A549 (cell line): Measurements from ENCODE around the gene TBX6. TPM values are rescaled to one million over a fixed set of nuclear protein-coding genes. Genes with fewer than 3 reads are reported as not detected.

Experiments
- ATAC-seq, 2 experiments: fragments of 200-7000 bp in 1 of 2; fragments of >200 bp in 1 of 2; cut with Nextera tagmentation in 1 of 2; cut with Tn5 transposase in 1 of 2; 3 replicates each; pipeline versions ENCODE4 v1.8.0 to v1.9.1; 2018 to 2020; ENCODE audit warnings: mild to moderate bottlenecking in 1 of 2, moderate library complexity in 1 of 2
- CTCF ChIA-PET: fragments of 300-600 bp; sonication (Branson Sonifier 250); formaldehyde crosslinking; extraction: SDS; loops from one replicate; lab custom pipeline; 2021; ENCODE audit warnings: antibody characterized with exemption, inconsistent platforms; lab: Yijun Ruan, JAX
- POLR2A ChIA-PET: fragments of 350-600 bp; formaldehyde crosslinking; extraction: SDS; loops from one replicate; lab custom pipeline; 2021; ENCODE audit warnings: antibody characterized with exemption, inconsistent platforms; lab: Yijun Ruan, JAX
- DNase-seq, 2 experiments: peaks; one replicate each; pipeline versions ENCODE4 v3.0.0 to v3.0.0-alpha.2; 2011 to 2016; ENCODE audit warnings: low read depth in 1 of 2, low spot score in 1 of 2
- FAIRE-seq: peaks from 2 replicates; lab custom pipeline; 2011; peaks lifted over from hg19 to GRCh38; lab: Jason Lieb, UNC
- H3K27ac ChIP-seq, 2 experiments: fragments of >200 bp; sonication (Bioruptor Twin); formaldehyde crosslinking; 3 replicates each; pipeline ENCODE4 v1.5.1; 2016 to 2017
- H3K4me1 ChIP-seq: fragments of >200 bp; sonication (Bioruptor Twin); formaldehyde crosslinking; 3 replicates; pipeline ENCODE4 v1.6.1; 2016
- H3K4me2 ChIP-seq: fragments of >200 bp; sonication (Bioruptor Twin); formaldehyde crosslinking; 3 replicates; pipeline ENCODE4 v1.6.1; 2016
- H3K4me3 ChIP-seq: fragments of >200 bp; sonication (Bioruptor Twin); formaldehyde crosslinking; 3 replicates; pipeline ENCODE4 v1.5.1; 2016
- H3K9me3 ChIP-seq: fragments of >200 bp; sonication (Bioruptor Twin); formaldehyde crosslinking; 3 replicates; pipeline ENCODE4 v1.6.1; 2016
- BCL3 ChIP-seq: fragments of >200 bp; sonication (Bioruptor Twin); formaldehyde crosslinking; IDR thresholded peaks from 3 replicates; pipeline ENCODE4 v1.6.1; 2016
- BHLHE40 ChIP-seq: IDR thresholded peaks from 2 replicates; pipeline ENCODE4 v1.6.1; 2012; ENCODE audit warnings: low read depth, low read length, inconsistent platforms
- CBX8 ChIP-seq: fragments of 200-600 bp; sonication (generic); IDR thresholded peaks from 2 replicates; pipeline ENCODE4 v1.6.1; 2016
- E2F6 ChIP-seq: IDR thresholded peaks from 2 replicates; pipeline ENCODE4 v1.6.1; 2012; ENCODE audit warnings: low read depth, borderline replicate concordance
- EHF ChIP-seq: fragments of 250-450 bp; sonication (Bioruptor Pico); IDR thresholded peaks from 2 replicates; pipeline ENCODE4 v1.5.0; 2020; ENCODE audit warnings: mild to moderate bottlenecking
- EHMT2 ChIP-seq: fragments of 200-600 bp; sonication (generic); IDR thresholded peaks from 2 replicates; pipeline ENCODE4 v1.6.1; 2016; ENCODE audit warnings: antibody characterized with exemption, low read depth, mild to moderate bottlenecking, moderate library complexity
- FOSL2 ChIP-seq, 2 experiments: fragments of 450-650 bp in 1 of 2; fragments of >200 bp in 1 of 2; sonication (Bioruptor Twin) in 1 of 2; formaldehyde crosslinking; IDR thresholded peaks; 2 replicates each; pipeline versions ENCODE4 v1.5.0 to v1.6.1; 2016 to 2020; ENCODE audit warnings: mild to moderate bottlenecking in 1 of 2, moderate library complexity in 1 of 2
- FOXS1 ChIP-seq: fragments of 250-450 bp; sonication (Bioruptor Pico); IDR thresholded peaks from 2 replicates; pipeline ENCODE4 v1.5.0; 2020; ENCODE audit warnings: mild to moderate bottlenecking, moderate library complexity
- GATA3 ChIP-seq: IDR thresholded peaks from 2 replicates; pipeline ENCODE4 v1.6.1; 2012; ENCODE audit warnings: borderline replicate concordance
- HEYL ChIP-seq: fragments of 250-450 bp; sonication (Bioruptor Pico); IDR thresholded peaks from 2 replicates; pipeline ENCODE4 v1.8.0; 2021; ENCODE audit warnings: mild to moderate bottlenecking, moderate library complexity
- HOXB13 ChIP-seq: fragments of 250-450 bp; sonication (Bioruptor Pico); IDR thresholded peaks from 2 replicates; pipeline ENCODE4 v1.5.0; 2020; ENCODE audit warnings: low read depth, mild to moderate bottlenecking, moderate library complexity
- JUNB ChIP-seq: fragments of >200 bp; sonication (Bioruptor Twin); formaldehyde crosslinking; IDR thresholded peaks from 2 replicates; pipeline ENCODE4 v1.6.1; 2016
- NPAS2 ChIP-seq: fragments of 250-450 bp; sonication (Bioruptor Pico); IDR thresholded peaks from 2 replicates; pipeline ENCODE4 v1.8.0; 2022; ENCODE audit warnings: mild to moderate bottlenecking, moderate library complexity, borderline replicate concordance
- POLR2AphosphoS2 ChIP-seq: conservative IDR thresholded peaks from 2 replicates; pipeline ENCODE4 v1.6.1; 2012; ENCODE audit warnings: low read length, improper control_type of control experiment, inconsistent platforms
- RARB ChIP-seq: fragments of 250-450 bp; sonication (Bioruptor Pico); IDR thresholded peaks from 2 replicates; pipeline ENCODE4 v1.8.0; 2021; ENCODE audit warnings: mild to moderate bottlenecking, moderate library complexity
- SMC3 ChIP-seq: fragments of >200 bp; sonication (Bioruptor Twin); formaldehyde crosslinking; IDR thresholded peaks from 3 replicates; pipeline ENCODE4 v1.6.1; 2018; ENCODE audit warnings: inconsistent platforms
- TFCP2L1 ChIP-seq: fragments of 250-450 bp; sonication (Bioruptor Pico); IDR thresholded peaks from 2 replicates; pipeline ENCODE4 v1.5.0; 2021; ENCODE audit warnings: mild to moderate bottlenecking
- TP53 ChIP-seq: fragments of 250-450 bp; sonication (Bioruptor Pico); IDR thresholded peaks from 2 replicates; pipeline ENCODE4 v1.5.0; 2021; ENCODE audit warnings: mild to moderate bottlenecking, moderate library complexity
- WGBS: methylation state at CpG from one replicate; pipeline ENCODE4 v1.1.6; 2017; ENCODE audit errors: missing lambda C conversion rate; 5-methylcytosine and 5-hydroxymethylcytosine counted together
- polyA plus RNA-seq, 4 experiments: library from polyadenylated mRNA; depleted of rRNA in 3 of 4; stranded (reverse); fragments of >200 nt; fragmentation: RNase III in 1 of 4; extraction: RNeasy Plus Mini Kit Qiagen cat#74134 plus additional on column Dnase treatment in 1 of 4; gene quantifications; 2 replicates in 3 of 4; 3 replicates in 1 of 4; pipeline ENCODE4 v1.2.3, GENCODE V29; 2011 to 2017
- TF ChIP-seq, protein P1 (sequence below): IDR thresholded peaks from 2 replicates; pipeline ENCODE4 v1.6.1; 2012

TBX6 gene
- polyA plus RNA-seq, 2 of the 4 experiments (the other 2 are of a cell fraction): 0.14 to 0.63 TPM

DNA sequence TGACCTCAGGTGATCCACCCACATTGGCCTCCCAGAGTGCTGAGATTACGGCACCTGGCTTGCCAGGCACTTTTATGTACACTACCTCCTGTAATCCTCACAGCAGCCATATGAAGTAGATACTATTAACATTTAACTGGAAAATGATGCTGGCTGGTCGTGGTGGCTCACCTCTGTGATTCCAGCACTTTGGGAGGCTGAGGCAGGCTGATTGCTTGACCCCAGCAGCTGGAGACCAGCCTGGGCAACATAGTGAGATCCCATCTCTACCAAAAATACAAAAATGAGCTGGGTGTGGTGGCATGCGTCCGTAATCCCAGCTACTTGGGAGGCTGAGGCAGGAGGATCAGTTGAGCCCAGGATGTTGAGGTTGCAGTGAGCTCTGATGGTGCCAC lies 33.3 kb upstream of the TBX6 start:
- peaks cover 27% of the 10 kb centered on the region for H3K4me1 ChIP-seq
- CTCF ChIA-PET: interaction anchor here (1.0 to 3.6 kb wide), 5 partner anchors 10 to 36 kb away, joined by 3 to 26 read pairs (median 4); partner anchors contain the start of genes GDPD3 and TBX6
- no peak for TF ChIP-seq BHLHE40
- TF ChIP-seq BCL3: no peak
- TF ChIP-seq EHF (CRISPR knock-in tag): no peak
- 91% methylated on average over 3 of the region's 4 CpGs for WGBS
- H3K4me3 ChIP-seq: no peak overlapping the region
- POLR2A ChIA-PET: interaction anchor here (0.6 to 1.8 kb wide), 2 partner anchors 60 to 764 kb away, joined by 3 to 8 read pairs; partner anchors contain the start of gene ALDOA
- H3K4me2 ChIP-seq: peak overlapping the region; percentile 80
- DNase-seq (no peak), ATAC-seq (no peak), FAIRE-seq (no peak)
- peak overlapping the region; percentile 26 to 94; a peak in 4 of 6 replicates for H3K27ac ChIP-seq
- no peaks in the 10 kb centered on the region for H3K9me3 ChIP-seq

DNA sequence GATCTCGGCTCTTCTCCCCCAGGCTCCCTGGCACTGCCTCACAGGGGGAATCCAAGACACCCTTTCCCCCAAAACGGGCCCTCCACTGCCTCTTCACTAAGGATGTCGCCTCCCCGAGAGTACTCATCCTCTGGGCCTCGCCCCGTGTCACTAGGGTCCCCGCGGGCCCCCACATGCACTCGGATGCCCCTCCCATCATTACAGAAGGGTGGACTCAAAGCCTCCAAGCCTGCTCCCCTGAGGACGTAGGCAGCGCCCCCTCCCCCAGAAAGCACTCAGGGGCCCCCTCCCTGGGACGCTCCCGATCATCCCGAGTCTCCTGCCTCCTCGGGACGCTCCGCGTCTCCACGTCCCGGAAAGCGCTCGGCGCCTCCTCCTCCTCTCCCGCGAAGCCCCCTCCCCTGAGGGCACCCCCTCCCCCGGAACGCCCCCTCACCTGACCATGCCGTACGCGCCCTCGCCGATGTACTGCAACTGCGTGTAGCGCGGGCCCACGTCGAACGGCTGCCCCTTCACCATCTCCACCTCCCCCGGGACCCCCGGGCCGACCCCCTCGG lies 31.0 kb upstream of the TBX6 start:
- WGBS: 39% methylated on average over 10 of the region's 42 CpGs
- Histone ChIP-seq H3K4me3 (peak overlapping the region; percentile 73), H3K27ac (peak overlapping the region; percentile 92 to 94), H3K4me2 (peak overlapping the region; percentile 80), H3K9me3 (no peaks in the 10 kb centered on the region), H3K4me1 (peaks cover 27% of the 10 kb centered on the region)
- peak in 1 of 2 experiments; percentile 17; a peak in 3 of 6 replicates for ATAC-seq
- no peak for DNase-seq
- no peak for FAIRE-seq
- POLR2A ChIA-PET: no interaction called here
- CTCF ChIA-PET: interaction anchor here (2.4 kb wide), 1 partner anchor 12 kb away, joined by 16 read pairs; no protein-coding TSS in a partner anchor
- TF ChIP-seq TP53 (CRISPR knock-in tag) (no peak), NPAS2 (CRISPR knock-in tag) (no peak), JUNB (no peak), TFCP2L1 (CRISPR knock-in tag) (no peak), CBX8 (no peak), FOSL2 (IDR thresholded peaks at IDR 0.05) (no peak), FOSL2 (CRISPR knock-in tag; IDR thresholded peaks at IDR 0.05) (no peak), HOXB13 (CRISPR knock-in tag) (no peak), FOXS1 (no peak), HEYL (CRISPR knock-in tag) (no peak), E2F6 (no peak), SMC3 (no peak)

DNA sequence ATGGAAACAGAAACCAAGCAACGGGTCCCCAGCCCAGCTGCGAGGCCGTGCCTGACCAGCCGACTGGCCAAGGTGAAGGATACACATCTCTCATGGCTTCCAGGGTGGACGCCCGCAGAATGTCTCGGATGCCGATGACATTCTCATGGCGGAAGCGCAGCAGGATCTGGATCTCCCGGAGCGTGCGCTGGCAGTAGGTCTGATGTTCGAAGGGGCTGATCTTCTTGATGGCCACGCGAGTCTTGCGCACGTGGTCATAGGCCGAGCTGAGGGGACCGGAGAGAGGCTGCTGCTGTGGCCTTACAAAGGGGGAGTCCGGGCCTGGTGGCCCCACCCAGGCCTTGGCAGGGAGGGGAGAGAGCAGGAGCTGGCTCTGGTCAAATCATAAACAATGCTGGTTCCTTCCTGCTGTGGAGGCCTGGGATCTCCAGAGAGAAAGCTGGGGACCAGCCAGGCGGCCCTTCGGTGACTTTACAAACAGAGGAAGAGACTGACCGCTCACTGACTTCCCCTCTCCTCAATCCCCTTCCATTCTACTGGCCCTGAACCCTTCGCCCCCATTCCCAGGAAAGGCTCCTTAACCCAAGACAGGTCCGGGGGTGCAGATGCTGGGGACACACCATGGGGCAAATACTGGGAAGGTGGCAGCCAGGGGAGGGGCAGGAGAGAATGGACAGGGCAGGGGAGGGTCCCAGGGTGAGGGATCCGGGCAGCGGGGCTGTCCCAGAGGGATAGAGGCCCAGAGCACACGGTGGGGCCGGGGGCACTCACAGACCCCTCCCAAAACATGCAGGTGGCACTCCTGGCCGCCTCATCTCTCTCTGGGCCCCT lies 30.2 kb upstream of the TBX6 start:
- TF ChIP-seq GATA3 (no peak), HOXB13 (CRISPR knock-in tag) (no peak), EHMT2 (no peak), NPAS2 (CRISPR knock-in tag) (no peak), RARB (CRISPR knock-in tag) (no peak), POLR2AphosphoS2 (no peak)
- TF ChIP-seq, protein P1, sequence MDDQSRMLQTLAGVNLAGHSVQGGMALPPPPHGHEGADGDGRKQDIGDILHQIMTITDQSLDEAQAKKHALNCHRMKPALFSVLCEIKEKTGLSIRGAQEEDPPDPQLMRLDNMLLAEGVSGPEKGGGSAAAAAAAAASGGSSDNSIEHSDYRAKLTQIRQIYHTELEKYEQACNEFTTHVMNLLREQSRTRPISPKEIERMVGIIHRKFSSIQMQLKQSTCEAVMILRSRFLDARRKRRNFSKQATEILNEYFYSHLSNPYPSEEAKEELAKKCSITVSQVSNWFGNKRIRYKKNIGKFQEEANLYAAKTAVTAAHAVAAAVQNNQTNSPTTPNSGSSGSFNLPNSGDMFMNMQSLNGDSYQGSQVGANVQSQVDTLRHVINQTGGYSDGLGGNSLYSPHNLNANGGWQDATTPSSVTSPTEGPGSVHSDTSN: no peak
- 84% methylated on average over 31 of the region's 31 CpGs for WGBS
- ATAC-seq (no peak; a peak in 1 of 6 replicates), DNase-seq (no peak), FAIRE-seq (no peak)
- ChIA-PET CTCF (interaction anchor here (2.4 to 13.1 kb wide), 2 partner anchors 11 to 29 kb away, joined by 16 to 153 read pairs; partner anchors contain the start of genes TBX6 and YPEL3), POLR2A (no interaction called here)
- peak overlapping the region; percentile 73 for H3K4me3 ChIP-seq
- H3K4me1 ChIP-seq: peaks cover 27% of the 10 kb centered on the region
- no peaks in the 10 kb centered on the region for H3K9me3 ChIP-seq
- H3K27ac ChIP-seq: peak overlapping the region; percentile 92 to 94
- H3K4me2 ChIP-seq: peak overlapping the region; percentile 80
